DOHH2 (cell line): ENCODE measurements around the gene TRIM63.
A peak's percentile ranks its signal among the peaks of the same experiment; 100 is the strongest.

ENCODE experiments used
- H3F3A ChIP-seq: fragments of 200-600 bp; sonication (generic), shearing (Covaris generic); 2 replicates; pipeline ENCODE4 v1.6.0; 2016; ENCODE audit warnings: antibody characterized with exemption, mild to moderate bottlenecking; ENCODE audit not compliant: control insufficient read depth, insufficient read depth
- H3K27ac ChIP-seq: fragments of 200-600 bp; sonication (generic); 2 replicates; pipeline ENCODE4 v1.5.1; 2014; ENCODE audit warnings: low read depth, mild to moderate bottlenecking, low read length, moderate library complexity
- H3K27me3 ChIP-seq: fragments of 200-600 bp; sonication (generic); 2 replicates; pipeline ENCODE4 v1.6.1; 2014; ENCODE audit warnings: mild to moderate bottlenecking, low read length, mixed read lengths; ENCODE audit not compliant: control insufficient read depth
- H3K36me3 ChIP-seq: fragments of 200-600 bp; sonication (generic); 2 replicates; pipeline ENCODE4 v1.6.1; 2014; ENCODE audit warnings: mild to moderate bottlenecking, low read length, moderate library complexity, mixed read lengths; ENCODE audit not compliant: control insufficient read depth
- H3K4me1 ChIP-seq: fragments of 200-600 bp; sonication (generic); 2 replicates; pipeline ENCODE4 v1.6.1; 2014; ENCODE audit warnings: mild to moderate bottlenecking, low read length, mixed read lengths; ENCODE audit not compliant: control insufficient read depth
- H3K4me2 ChIP-seq: fragments of 200-600 bp; sonication (generic); 2 replicates; pipeline ENCODE4 v1.6.0; 2014; ENCODE audit warnings: mild to moderate bottlenecking, low read length, moderate library complexity
- H3K4me3 ChIP-seq: fragments of 200-600 bp; sonication (generic); 2 replicates; pipeline ENCODE4 v1.5.1; 2014; ENCODE audit warnings: mild to moderate bottlenecking, low read length, mixed read lengths
- H3K79me2 ChIP-seq: fragments of 200-600 bp; sonication (generic); 2 replicates; pipeline ENCODE4 v1.6.1; 2014; ENCODE audit warnings: mild to moderate bottlenecking, low read length, mixed read lengths; ENCODE audit not compliant: control insufficient read depth
- H3K9me2 ChIP-seq: fragments of 200-600 bp; sonication (generic); replicated peaks from 2 replicates; pipeline ENCODE4 v1.6.1; 2014; ENCODE audit warnings: mild to moderate bottlenecking, low read length, mixed read lengths; ENCODE audit not compliant: control insufficient read depth
- H3K9me3 ChIP-seq: fragments of 200-600 bp; sonication (generic); 2 replicates; pipeline ENCODE4 v1.6.1; 2014; ENCODE audit warnings: antibody characterized with exemption, low read length, mixed read lengths; ENCODE audit not compliant: control insufficient read depth, insufficient read depth
- H4K20me1 ChIP-seq: fragments of 200-600 bp; sonication (generic); 2 replicates; pipeline ENCODE4 v1.6.0; 2014; ENCODE audit warnings: low read depth, mild to moderate bottlenecking, antibody characterized with exemption, low read length, moderate library complexity; ENCODE audit not compliant: control insufficient read depth, insufficient read depth
- EZH2phosphoT487 ChIP-seq: fragments of 200-600 bp; sonication (generic); IDR thresholded peaks from 2 replicates; pipeline ENCODE4 v1.6.1; 2017; ENCODE audit warnings: borderline replicate concordance, mild to moderate bottlenecking, antibody characterized with exemption, low read length, moderate library complexity, mixed read lengths
- TF ChIP-seq, protein P1 (sequence below): fragments of 200-600 bp; sonication (generic); IDR thresholded peaks from one replicate; pipeline ENCODE4 v1.5.1; 2014; ENCODE audit warnings: antibody characterized with exemption, mild to moderate bottlenecking, low read depth, low read length; ENCODE audit not compliant: poor library complexity, severe bottlenecking

The TRIM63 gene

DNA sequence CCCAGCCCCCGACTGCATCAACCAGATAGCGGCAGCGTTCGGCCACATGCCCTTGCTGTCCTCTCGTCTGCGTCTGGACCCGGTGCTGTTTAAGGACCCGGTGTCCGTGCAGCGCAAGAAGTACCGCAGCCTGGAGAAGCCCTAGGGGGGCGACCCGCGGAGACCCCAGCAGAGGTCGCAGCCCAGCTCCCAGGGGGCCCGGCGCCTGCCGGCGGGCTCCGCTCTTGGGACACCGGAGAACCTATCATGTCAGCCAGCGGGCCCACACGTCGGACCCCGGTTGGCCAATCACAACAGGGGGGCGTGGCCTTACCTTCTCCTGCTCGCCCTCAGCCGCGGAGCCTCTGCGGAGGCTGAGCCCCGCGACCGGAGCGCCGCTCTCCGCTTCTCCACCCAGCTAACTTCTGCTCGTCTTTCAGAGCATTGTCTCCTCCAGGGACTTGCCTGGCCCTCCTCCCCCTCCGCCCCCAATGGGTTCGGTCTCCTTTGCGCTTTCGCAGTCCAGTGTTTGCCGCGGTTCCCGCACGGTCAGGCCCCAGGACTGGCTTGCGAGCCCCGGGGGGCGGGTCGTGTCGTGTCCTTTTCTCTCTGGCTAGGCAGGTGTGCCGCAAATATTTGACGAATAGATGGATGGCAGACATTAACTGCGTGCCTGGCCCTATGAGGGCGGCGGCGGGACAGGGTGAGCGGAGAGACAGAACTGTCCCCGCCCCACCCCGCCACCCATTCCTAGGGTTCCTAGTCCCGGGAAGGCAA lies 32.0 kb downstream of the TRIM63 start:
- Histone ChIP-seq H3F3A (no peaks in the 10 kb centered on the region), H3K36me3 (no peaks in the 10 kb centered on the region), H4K20me1 (no peaks in the 10 kb centered on the region), H3K79me2 (no peaks in the 10 kb centered on the region), H3K4me2 (peak overlapping the region; percentile 77), H3K9me3 (no peaks in the 10 kb centered on the region), H3K9me2 (no peaks in the 10 kb centered on the region), H3K4me3 (peak overlapping the region; percentile 75), H3K4me1 (peaks cover 10% of the 10 kb centered on the region), H3K27me3 (peaks cover 11% of the 10 kb centered on the region), H3K27ac (no peak overlapping the region)
- TF ChIP-seq, protein P1, sequence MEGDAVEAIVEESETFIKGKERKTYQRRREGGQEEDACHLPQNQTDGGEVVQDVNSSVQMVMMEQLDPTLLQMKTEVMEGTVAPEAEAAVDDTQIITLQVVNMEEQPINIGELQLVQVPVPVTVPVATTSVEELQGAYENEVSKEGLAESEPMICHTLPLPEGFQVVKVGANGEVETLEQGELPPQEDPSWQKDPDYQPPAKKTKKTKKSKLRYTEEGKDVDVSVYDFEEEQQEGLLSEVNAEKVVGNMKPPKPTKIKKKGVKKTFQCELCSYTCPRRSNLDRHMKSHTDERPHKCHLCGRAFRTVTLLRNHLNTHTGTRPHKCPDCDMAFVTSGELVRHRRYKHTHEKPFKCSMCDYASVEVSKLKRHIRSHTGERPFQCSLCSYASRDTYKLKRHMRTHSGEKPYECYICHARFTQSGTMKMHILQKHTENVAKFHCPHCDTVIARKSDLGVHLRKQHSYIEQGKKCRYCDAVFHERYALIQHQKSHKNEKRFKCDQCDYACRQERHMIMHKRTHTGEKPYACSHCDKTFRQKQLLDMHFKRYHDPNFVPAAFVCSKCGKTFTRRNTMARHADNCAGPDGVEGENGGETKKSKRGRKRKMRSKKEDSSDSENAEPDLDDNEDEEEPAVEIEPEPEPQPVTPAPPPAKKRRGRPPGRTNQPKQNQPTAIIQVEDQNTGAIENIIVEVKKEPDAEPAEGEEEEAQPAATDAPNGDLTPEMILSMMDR: no peak
- TF ChIP-seq EZH2phosphoT487: no peak

DNA sequence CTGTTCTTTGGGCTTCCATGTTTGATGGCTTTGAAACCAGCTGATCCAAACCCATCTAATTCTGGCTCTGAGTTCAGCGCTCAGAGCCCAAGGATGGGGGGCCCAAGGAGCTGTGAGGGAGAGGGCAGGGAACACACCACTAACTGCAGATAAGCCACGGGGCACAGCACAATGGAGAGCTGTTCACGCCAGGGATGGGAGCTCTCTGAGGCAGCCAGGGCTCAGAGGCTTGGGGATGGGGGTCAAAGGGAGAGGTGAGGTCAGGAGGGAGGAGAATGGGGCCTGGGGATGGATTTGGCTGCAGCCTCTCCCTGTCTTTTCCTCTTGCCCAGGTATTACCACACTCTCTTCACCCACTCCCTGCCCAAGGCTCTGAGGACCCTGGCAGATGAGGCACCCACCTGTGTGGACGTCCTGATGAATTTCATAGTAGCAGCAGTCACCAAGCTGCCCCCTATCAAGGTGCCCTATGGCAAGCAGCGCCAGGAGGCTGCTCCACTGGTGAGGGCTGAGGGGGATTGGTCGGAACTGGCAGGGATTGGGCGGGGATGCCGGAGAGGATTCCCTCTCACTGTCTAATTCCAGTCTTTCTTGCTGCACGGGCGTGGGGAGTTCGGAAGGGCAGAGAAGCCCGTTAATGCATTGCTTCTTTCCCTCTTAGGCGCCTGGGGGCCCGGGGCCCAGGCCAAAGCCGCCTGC lies 32.8 kb downstream of the TRIM63 start:
- Histone ChIP-seq H3K4me2 (peak overlapping the region; percentile 77), H3K79me2 (no peaks in the 10 kb centered on the region), H3K4me3 (peak overlapping the region; percentile 75), H4K20me1 (no peaks in the 10 kb centered on the region), H3K9me2 (no peaks in the 10 kb centered on the region), H3K36me3 (no peaks in the 10 kb centered on the region), H3K27ac (no peak overlapping the region), H3K27me3 (peaks cover 10% of the 10 kb centered on the region), H3K4me1 (peaks cover 10% of the 10 kb centered on the region), H3K9me3 (no peaks in the 10 kb centered on the region), H3F3A (no peaks in the 10 kb centered on the region)
- TF ChIP-seq, protein P1: no peak
- TF ChIP-seq EZH2phosphoT487: no peak

GRCh38 chr1:26032656-26033357 lies 34.6 kb downstream of the TRIM63 start:
- peaks cover 10% of the 10 kb centered on the region for H3K4me1 ChIP-seq
- no peaks in the 10 kb centered on the region for H4K20me1 ChIP-seq
- no peaks in the 10 kb centered on the region for H3K79me2 ChIP-seq
- H3K4me3 ChIP-seq: no peak overlapping the region
- TF ChIP-seq, protein P1: no peak
- H3K27ac ChIP-seq: no peak overlapping the region
- peaks cover 8% of the 10 kb centered on the region for H3K27me3 ChIP-seq
- no peaks in the 10 kb centered on the region for H3K36me3 ChIP-seq
- no peaks in the 10 kb centered on the region for H3K9me3 ChIP-seq
- H3F3A ChIP-seq: no peaks in the 10 kb centered on the region
- no peaks in the 10 kb centered on the region for H3K9me2 ChIP-seq
- H3K4me2 ChIP-seq: no peak overlapping the region
